ENCODE measurements around the gene DSCAML1.

DNA sequence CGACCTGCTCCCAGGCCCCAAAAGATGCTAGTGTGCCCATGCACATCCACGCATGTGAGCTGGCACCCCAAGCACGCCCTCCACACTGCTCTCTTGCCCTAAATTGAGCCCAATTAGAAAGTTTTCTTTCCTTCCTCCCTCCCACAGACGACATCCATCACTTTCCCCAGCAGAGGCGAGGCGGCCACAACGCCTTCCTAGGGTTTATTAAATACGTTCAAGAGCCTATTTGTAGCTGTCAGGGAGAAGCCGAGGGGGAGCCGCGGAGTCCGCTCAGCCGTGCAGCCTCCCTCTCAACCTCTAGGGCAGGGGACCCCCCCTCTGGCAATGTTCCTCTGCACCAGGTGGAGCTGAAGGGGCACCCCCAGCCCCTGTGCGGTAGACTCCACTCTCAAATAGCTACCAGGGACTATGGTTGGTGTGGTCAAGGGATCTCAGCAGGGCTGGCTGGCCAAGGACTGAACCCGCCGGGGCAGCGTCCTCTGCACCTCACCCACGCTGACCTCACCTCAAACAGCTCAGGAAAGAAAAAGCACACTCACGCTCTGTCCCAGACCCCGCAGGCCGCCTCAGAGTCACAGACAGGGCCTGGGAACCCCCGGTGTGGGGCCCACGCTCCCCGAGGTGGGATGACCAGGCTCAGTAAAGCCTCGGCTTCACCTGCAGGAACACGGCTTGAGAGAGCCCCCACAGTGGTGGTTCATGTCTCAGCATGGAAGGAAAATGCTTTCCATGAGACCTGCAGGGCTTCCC lies 152.4 kb downstream of the DSCAML1 start:
- TF ChIP-seq, protein P1, sequence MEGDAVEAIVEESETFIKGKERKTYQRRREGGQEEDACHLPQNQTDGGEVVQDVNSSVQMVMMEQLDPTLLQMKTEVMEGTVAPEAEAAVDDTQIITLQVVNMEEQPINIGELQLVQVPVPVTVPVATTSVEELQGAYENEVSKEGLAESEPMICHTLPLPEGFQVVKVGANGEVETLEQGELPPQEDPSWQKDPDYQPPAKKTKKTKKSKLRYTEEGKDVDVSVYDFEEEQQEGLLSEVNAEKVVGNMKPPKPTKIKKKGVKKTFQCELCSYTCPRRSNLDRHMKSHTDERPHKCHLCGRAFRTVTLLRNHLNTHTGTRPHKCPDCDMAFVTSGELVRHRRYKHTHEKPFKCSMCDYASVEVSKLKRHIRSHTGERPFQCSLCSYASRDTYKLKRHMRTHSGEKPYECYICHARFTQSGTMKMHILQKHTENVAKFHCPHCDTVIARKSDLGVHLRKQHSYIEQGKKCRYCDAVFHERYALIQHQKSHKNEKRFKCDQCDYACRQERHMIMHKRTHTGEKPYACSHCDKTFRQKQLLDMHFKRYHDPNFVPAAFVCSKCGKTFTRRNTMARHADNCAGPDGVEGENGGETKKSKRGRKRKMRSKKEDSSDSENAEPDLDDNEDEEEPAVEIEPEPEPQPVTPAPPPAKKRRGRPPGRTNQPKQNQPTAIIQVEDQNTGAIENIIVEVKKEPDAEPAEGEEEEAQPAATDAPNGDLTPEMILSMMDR (IDR thresholded peaks at IDR 0.05) = no peak
- TF ChIP-seq PREB (CRISPR knock-in tag; IDR thresholded peaks at IDR 0.05; ENCODE audit: borderline replicate concordance) = no peak
- TF ChIP-seq ELF4 (CRISPR knock-in tag; IDR thresholded peaks at IDR 0.05; ENCODE audit: low read depth) = no peak
- TF ChIP-seq, protein P2, sequence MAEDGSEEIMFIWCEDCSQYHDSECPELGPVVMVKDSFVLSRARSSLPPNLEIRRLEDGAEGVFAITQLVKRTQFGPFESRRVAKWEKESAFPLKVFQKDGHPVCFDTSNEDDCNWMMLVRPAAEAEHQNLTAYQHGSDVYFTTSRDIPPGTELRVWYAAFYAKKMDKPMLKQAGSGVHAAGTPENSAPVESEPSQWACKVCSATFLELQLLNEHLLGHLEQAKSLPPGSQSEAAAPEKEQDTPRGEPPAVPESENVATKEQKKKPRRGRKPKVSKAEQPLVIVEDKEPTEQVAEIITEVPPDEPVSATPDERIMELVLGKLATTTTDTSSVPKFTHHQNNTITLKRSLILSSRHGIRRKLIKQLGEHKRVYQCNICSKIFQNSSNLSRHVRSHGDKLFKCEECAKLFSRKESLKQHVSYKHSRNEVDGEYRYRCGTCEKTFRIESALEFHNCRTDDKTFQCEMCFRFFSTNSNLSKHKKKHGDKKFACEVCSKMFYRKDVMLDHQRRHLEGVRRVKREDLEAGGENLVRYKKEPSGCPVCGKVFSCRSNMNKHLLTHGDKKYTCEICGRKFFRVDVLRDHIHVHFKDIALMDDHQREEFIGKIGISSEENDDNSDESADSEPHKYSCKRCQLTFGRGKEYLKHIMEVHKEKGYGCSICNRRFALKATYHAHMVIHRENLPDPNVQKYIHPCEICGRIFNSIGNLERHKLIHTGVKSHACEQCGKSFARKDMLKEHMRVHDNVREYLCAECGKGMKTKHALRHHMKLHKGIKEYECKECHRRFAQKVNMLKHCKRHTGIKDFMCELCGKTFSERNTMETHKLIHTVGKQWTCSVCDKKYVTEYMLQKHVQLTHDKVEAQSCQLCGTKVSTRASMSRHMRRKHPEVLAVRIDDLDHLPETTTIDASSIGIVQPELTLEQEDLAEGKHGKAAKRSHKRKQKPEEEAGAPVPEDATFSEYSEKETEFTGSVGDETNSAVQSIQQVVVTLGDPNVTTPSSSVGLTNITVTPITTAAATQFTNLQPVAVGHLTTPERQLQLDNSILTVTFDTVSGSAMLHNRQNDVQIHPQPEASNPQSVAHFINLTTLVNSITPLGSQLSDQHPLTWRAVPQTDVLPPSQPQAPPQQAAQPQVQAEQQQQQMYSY (CRISPR knock-in tag; IDR thresholded peaks at IDR 0.05) = no peak
- TF ChIP-seq MAX (CRISPR knock-in tag; IDR thresholded peaks at IDR 0.05) = no peak
- no peak for TF ChIP-seq TCF7 (CRISPR knock-in tag; IDR thresholded peaks at IDR 0.05; ENCODE audit: low read depth)
